K562 (cell line): ENCODE data around the gene GALNT16. TPM values are rescaled to one million over a fixed set of nuclear protein-coding genes. Genes with fewer than 3 reads are reported as not detected.

Experiments used
- MED1 ChIP-seq: sonication (generic); formaldehyde crosslinking; IDR thresholded peaks from 2 replicates; pipeline ENCODE4 v1.8.1; 2023; ENCODE audit warnings: missing genetic modification reagents, borderline replicate concordance
- MLX ChIP-seq, 2 experiments: fragments of 450-650 bp in 1 of 2; sonication (generic) in 1 of 2; formaldehyde crosslinking; conservative IDR thresholded peaks; 2 replicates each; pipeline versions ENCODE4 v1.4.0 to v1.8.1; 2020 to 2022; ENCODE audit warnings: mild to moderate bottlenecking in 1 of 2, missing genetic modification reagents in 1 of 2
- SMAD1 ChIP-seq: fragments of 150-350 bp; IDR thresholded peaks from 2 replicates; pipeline ENCODE4 v1.6.1; 2014; ENCODE audit warnings: low read length, low read depth; ENCODE audit not compliant: partially characterized antibody
- TCF7 ChIP-seq: sonication (generic); IDR thresholded peaks from 2 replicates; pipeline ENCODE4 v1.6.1; 2016; ENCODE audit warnings: antibody characterized with exemption, borderline replicate concordance
- ZBTB43 ChIP-seq: sonication (generic); formaldehyde crosslinking; IDR thresholded peaks from 2 replicates; pipeline ENCODE4 v1.8.0; 2023; ENCODE audit warnings: mild to moderate bottlenecking, missing genetic modification reagents
- ZNF609 ChIP-seq: sonication (generic); formaldehyde crosslinking; IDR thresholded peaks from 2 replicates; pipeline ENCODE4 v1.8.1; 2023; ENCODE audit warnings: missing genetic modification reagents, mild to moderate bottlenecking, borderline replicate concordance
- ZNF76 ChIP-seq: fragments of 250-450 bp; sonication (Bioruptor Pico); IDR thresholded peaks from 2 replicates; pipeline ENCODE4 v1.4.0; 2020; ENCODE audit warnings: mild to moderate bottlenecking, moderate library complexity, borderline replicate concordance
- ZNF77 ChIP-seq: fragments of 250-450 bp; sonication (Bioruptor Pico); IDR thresholded peaks from 2 replicates; pipeline ENCODE4 v1.5.0; 2020
- polyA plus RNA-seq, 8 experiments: library from polyadenylated mRNA; depleted of rRNA in 4 of 8; stranded (reverse) in 5 of 8; unstranded in 3 of 8; fragments of >200 nt; fragmentation: Nextera tagmentation in 2 of 8; fragmentation: Illumina TruSeq in 1 of 8; extraction: Ambion mirVana in 2 of 8; extraction: Trizol in 1 of 8; gene quantifications; 2 replicates each; pipeline versions ENCODE4 v1.2.1 to v1.2.3, GENCODE V29; 2011 to 2014; ENCODE audit warnings: inconsistent platforms in 1 of 8, missing spikeins in 1 of 8
- total RNA-seq, 7 experiments: library from RNA; depleted of rRNA in 6 of 7; stranded (reverse); fragments of >200 nt in 6 of 7; fragmentation: Illumina TruSeq in 2 of 7; extraction: Trizol in 2 of 7; gene quantifications; 2 replicates each; pipeline versions ENCODE4 v1.2.1 to v1.2.3, GENCODE V29; 2011 to 2021; ENCODE audit warnings: low replicate concordance in 1 of 7

The GALNT16 gene
- total and polyA plus RNA-seq, 9 of the 15 experiments (the other 6 are each of a cell fraction or from before 2014, with no cell fraction given) = not detected

DNA sequence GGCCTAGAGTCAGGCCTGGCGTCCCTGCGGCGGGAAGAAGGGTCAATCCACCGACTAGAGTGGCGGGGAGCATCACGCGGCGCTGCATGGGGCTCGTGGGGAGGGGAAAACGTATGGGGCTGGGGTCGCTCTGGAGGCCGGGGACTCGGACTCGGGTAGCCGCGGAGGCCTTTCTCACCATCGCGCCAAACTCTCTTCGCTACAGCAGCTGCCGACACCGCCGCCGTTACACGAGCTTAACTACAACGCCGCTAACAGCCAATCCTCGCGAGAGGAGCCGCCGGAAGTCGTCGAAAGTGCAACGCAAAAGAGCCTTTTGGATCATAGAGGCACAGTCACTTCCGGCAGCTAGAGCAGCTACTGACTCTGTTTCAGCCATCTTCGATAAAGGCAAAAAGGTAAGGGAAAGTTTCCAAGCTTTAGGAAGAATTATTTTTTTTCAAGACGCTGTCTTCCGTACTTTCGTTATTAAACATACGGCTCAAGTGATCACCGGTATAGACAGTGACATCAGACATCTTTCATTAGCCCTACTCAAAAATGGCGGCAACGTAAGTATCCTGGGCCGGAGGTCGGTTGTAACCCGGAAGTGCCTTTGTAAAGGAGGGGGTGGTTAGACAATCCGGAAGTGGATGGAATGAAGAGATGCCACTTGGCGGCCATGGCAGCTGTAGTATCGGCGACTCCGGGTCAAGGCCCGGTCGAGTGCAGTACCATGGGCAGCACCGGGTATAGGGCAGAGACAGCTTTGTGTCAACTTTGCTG lies 138.3 kb downstream of the GALNT16 start, which contains the start of the genes ERH and SLC39A9 (continued):
- TF ChIP-seq SMAD1 = peak; percentile 34
- no peak for TF ChIP-seq ZNF609 (CRISPR knock-in tag)
- TF ChIP-seq TCF7 = no peak
- TF ChIP-seq ZBTB43 (CRISPR knock-in tag) = no peak
- TF ChIP-seq ZNF76 (CRISPR knock-in tag) = no peak
- TF ChIP-seq ZNF77 (CRISPR knock-in tag) = no peak
- TF ChIP-seq MLX (CRISPR knock-in tag; conservative IDR thresholded peaks at IDR 0.05) = no peak
- no peak for TF ChIP-seq MED1 (CRISPR knock-in tag)
